IPS-NIHi11 (cell line): ENCODE data around the gene OR8G5.

Source experiments
- DNase-seq: peaks from one replicate; pipeline ENCODE4 v3.0.0; 2012; ENCODE audit warnings: mixed read lengths, low spot score

The OR8G5 gene

DNA sequence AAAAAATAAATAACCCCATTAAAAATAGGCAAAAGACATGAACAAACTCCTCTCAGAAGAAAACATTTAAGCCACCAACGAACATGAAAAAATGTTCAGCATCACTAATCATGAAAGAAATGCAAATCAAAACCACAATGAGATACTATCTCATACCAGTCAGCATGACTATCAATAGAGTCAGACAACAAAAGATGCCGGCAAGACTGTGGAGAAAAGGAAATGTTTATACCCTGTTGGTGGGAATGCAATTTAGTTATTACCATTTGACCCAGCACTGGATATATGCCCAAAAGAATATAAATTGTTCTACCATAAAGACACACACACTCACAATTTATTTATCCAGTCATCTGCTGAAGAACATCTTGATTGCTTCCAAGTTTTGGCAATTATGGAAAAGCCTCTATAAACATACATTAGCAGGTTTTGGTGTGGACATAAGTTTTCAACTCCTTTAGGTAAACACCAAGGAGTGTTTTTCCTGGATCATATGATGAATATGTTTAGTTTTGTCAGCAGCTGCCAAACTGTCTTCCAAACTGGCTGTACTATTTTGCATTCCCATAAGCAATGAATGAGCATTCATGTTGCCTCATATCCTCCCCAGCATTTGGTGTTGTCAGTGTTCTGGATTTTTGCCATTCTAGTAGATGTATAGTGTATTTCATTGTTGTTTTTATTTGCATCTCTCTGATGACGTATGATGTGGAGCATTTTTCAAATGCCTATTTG is 29.6 kb downstream of the OR8G5 start:
- DNase-seq = no peak

DNA sequence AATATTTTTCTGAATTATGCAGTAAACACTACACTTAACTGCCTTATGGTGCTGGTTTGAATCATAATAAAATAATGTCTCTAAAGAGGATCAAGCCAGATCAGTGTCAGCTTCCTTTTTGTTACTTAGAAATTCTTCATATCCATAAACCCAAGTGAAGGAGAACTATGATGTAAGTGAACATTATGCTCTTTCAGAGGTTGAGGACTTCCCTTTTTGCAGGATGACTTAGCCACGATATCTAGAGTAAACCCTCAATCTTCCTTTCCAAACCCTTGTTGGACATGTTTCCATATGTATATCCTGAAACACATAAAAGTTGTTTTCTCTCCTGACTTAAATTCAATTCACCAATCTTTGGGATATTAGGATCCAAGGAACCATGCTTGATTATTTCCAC is 38.5 kb downstream of the OR8G5 start:
- DNase-seq = no peak

DNA sequence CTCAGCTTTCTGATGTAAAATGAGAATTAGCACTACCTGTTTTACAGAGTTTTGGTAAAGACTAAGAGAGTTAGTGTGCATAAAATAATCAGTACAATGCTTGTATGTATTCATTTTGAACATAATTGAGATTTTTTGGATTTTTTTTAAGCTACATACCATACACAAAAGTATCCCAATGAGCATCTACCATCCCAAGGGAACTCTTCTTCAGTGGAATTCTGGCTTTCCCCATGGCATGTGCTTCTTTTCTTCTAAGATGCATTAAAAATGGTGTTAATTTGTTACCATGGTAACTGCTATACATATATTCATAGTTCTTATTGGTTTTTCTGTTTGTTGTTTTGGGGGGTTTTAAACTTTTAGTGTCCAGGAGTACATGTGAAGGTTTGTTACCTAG is 39.8 kb downstream of the OR8G5 start:
- DNase-seq = no peak

DNA sequence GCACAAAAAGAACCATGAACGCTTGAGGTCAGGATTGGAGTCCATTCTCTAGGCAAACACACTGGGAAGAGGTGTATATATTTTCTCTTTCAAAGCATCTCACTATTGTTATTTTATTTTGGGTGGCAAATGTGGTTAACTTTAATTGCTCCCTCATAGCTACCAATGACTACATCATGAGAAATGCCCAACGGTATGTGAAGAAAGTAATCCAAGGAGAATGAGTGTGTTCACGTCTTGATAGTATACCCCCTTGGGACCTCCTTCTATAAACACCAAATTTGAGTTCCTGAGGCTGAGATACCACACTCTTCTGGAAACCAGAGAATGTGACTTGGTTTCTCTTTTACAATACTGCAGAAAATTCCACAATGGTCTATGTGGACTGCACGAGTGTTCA is 41.7 kb downstream of the OR8G5 start:
- no peak for DNase-seq

DNA sequence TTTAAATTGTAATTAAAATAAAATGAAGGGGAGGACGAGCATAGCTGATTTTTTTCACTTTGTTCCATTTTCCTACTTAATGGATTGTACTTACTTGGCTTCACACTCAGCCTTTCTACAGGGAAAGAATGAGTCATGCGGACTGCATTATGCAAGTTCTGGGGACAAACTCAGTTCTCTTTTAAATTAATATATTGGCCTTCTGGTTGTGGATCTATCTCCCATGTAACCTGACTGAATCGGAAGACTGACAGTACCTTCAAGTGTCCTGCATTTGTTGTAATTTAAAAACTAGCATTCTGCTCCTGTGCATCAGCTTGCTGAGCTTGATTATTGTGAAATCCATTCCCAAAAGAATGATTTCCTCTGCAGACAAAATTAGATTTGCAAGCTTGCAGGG is 45.4 kb downstream of the OR8G5 start:
- no peak for DNase-seq

DNA sequence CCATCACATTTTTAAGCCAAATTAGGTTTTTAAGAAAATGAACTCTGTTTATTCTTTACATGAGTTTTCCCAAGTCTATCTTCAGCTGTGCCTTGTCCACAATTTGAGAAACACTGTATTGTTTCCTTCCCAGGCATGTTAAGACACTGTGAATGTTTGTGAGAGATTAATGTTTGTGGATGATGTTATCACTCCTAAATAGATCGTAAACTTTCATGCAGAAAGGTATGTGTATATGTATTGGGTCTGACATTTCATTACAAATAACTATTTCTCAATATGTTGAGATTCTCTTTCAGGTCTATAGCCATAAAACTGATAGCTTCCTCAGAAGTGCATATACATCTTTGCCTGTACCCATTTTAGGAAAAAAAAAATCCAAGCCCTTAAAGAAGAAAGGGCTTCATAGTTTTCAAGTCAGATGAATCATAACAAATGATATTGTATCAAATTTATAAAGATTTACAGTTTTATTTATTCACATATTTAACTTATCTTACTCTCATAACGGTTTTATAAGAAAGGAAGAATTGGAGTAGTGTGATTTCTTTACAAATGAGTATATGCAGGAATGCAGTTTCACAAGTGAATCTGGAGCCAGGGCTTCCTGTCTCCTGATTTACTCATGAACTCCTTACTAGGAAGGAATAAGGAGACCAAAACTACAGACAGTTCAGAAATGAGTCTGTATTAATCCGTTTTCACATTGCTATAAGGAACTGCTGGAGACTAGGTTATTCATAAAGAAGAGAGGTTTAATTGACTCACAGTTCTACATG is 46.4 kb downstream of the OR8G5 start:
- DNase-seq = no peak

DNA sequence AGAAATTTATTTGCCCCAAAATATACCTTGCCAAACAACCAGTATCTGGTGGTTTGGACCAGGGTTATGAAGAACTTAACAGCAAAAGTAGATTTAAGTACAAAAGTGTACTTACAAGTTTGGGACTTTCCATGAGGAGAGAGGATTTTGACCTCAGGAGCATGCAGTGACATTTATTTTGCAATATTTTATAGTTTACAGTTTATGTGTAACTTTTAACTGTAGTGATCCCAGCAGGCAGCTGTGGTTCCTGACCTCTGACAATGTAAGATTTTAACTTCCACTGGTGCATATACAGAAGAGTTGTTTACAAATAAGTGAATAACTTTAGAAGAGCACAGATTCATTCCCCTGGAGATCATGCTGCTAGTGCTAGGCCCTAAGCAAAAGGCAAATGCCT is 50.9 kb downstream of the OR8G5 start:
- no peak for DNase-seq

DNA sequence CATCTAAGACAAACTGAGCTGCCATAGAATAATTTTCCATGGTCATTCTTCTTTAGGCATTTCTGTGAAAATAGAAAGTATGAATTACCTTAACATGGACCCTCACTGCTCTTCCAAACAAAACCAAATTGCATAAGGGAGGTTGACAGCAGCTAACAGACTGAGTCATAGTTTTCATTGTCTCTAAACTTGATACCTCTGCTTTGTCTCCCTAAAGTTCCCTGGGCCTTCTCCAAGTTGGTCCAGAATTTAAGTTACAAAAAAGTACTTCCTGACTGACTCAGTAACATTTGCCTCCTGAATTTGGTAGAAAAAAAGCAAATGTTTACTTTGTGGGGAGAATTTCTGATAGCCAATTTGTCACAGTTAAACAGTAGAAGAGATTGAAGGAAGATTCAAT is 54.5 kb downstream of the OR8G5 start:
- DNase-seq = no peak

DNA sequence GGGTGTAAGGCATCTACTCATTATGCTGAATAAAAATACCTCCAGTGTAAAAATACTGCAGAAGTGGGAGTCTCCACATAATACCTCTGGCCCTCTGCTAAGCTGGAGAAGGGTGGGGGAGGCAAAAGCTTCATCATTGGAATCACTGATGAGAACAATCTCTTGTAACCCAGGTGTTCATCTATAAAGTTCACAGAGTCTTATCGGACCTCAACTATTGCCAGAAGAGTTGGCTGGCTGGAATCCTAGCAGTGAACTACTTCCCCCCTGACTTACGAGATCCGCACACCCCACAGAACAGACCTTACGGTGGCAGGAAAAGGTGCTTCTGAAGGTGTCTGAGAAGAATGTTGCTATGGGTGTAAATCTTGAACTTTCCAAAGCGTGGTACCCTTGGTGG is 55.1 kb downstream of the OR8G5 start:
- no peak for DNase-seq

DNA sequence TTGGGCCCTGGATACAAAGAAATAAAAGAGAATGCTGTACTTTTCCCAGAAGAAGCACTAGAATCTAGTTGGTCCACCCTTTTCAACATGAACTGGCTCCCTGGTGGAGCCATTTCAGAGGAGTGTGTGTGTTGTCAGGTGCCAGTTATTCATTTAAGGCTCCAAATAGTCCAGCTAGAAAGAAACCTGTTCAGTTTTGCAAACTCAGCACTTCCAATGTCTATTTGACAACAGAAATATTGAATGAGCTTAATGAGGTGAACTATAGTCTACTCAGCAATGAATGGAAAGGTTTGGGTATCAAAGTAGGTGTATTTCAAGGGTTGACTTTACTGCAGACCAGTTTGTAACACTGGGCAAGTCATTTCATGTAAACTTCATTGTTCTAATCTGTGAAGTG is 55.5 kb downstream of the OR8G5 start:
- DNase-seq = no peak

DNA sequence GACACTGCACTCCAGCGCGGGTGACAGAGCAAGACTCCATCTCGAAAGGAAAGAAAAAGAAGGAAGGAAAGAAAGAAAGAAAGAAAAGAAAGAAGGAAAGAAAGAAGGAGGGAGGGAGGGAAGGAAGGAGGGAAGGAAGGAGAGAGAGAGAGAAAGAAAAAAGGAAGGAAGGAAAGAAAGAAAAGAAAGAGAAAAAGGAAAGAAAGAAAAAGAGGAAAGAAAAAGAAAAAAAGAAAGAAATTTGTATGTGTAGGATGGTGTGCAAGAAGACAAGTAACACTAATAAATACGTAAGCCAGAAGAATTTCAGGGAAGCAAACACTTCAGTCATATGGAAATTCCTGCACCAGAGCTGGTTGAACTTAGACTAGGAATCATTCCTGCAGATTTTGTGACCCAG is 57.0 kb downstream of the OR8G5 start:
- no peak for DNase-seq

DNA sequence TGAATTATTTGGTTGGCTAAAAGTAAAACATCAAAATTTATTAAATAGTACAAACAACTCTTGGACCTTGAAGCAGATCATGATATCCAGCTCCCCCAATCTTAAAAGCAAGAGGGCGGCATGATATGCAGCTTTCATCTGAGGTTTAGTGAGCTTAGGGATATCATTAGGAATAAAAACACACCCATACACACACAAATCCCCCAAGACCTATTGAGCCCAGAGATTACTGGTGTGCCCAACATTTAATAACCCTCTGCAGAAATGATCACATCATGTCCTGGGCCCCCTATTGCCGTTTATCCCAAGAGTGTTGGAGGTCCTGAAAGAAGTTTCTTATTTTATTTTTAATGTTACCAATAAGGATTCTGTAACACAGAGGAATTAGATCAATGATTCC is 57.7 kb downstream of the OR8G5 start, which contains the start of gene OR8D1:
TSS of gene OR8D1 (minus strand) at position 101 of the 400 bp plus-strand sequence. CDS start 3,183 bp downstream, outside the sequence.
- DNase-seq = no peak

DNA sequence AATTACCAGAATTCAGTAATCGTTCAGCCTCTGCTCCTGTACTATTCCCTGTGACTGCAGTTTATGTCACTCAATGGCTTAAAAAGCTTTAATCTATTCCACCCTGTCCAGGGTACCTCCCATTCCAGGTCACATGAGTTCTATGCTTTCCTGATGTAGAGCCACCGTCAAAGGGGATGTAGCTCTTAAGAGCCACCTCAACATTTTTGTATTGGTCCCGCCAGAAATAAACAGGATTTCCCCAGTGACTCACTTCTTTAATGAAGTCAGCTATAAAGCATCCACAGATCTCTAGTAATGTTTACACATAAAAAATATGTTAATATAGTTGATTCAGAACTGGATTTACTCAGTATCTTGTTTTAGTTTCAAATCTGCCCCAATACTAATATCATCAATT is 58.9 kb downstream of the OR8G5 start:
- no peak for DNase-seq
